HG02588 (cell line): Measurements from ENCODE around the gene TSPAN5.

ENCODE experiments used
- ATAC-seq: cut with Tn5 transposase; IDR thresholded peaks from one replicate; pipeline ENCODE4 v1.9.1; 2021; ENCODE audit warnings: mild to moderate bottlenecking, moderate library complexity; ENCODE audit not compliant: unreplicated experiment

TSPAN5 gene

GRCh38 chr4:98646422-98646821, 12.0 kb downstream of the TSPAN5 start:
- ATAC-seq, result no peak

GRCh38 chr4:98645527-98645926, 12.9 kb downstream of the TSPAN5 start:
- ATAC-seq, result no peak

GRCh38 chr4:98643755-98644154, 14.7 kb downstream of the TSPAN5 start:
- ATAC-seq, result no peak

GRCh38 chr4:98642991-98643426, 15.4 kb downstream of the TSPAN5 start:
- no peak for ATAC-seq

DNA sequence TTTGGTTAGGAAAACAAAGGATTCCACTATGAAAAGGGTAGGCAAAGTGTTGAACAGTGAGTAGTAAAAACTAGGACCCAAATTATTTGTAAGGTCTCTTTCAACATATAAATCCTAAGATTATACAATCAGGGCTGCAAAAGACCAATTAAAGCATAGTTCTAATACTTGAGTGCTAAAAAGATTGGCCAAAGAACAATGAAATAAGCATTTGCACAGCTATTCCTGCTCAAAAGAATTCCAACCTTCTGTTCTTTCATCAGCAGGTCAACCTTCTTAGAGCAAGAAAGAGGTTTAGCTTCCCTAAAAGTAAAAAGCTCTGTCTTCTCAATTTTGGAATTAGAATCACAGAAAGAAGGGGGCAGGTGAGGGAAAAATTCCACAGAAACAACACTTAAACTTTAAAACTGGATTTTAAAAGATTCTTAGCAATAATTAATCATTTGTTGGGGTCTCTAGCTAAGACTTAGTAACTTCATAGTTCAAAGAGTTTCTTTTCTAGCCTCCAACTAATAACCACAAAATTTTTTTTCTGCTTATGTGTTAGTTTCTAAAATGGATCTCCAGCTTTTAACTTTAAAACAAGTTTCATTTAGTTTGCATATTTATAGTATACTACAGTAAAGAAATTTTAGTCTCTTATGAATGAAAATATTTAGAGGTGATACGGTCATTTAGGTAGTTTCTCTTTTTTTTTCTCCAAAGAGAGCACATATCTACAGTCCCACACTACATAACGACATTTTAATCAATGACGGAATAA, 16.3 kb downstream of the TSPAN5 start:
- no peak for ATAC-seq

DNA sequence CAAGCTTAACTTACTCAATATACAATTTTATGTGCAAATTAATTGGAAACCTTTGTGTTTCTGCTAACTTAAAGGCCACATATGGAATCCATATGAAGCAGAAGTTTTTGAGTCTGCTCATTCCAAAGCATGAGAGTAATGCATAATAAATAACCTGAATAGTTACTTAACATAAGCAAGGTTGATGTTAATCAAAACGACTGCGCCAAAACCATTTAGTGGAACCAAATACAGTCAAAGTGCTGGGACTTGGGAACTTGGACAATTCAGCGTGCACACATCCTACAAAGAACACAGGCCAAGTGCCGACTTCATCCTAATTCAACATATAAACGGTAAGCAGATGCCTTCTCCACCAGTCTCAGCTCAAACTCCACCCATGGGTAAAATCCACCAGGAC, 17.0 kb downstream of the TSPAN5 start:
- no peak for ATAC-seq

DNA sequence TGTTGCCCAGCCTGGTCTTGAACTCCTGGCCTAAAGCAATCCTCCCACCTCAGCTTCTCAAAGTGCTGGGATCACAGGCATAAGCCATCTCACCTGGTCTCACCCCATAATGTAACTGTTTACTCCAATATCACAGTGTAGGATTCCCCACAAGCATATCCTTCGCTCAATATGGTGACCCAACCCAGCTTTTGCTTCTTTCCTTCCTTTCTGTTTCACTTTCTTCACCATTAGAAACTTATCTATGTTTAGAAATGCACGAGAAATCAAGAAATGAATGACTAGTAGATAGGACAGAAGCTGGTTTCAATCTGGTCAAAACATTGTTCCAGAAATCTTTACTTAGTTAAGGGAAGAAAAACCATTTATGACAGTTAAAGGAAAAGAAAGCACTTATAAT, 18.9 kb downstream of the TSPAN5 start:
- ATAC-seq, result peak; percentile 74

- ATAC-seq, result no peak
These were observed 19.3 kb downstream of the TSPAN5 start for GRCh38 chr4:98639108-98639507.

- ATAC-seq, result no peak
These were observed 19.8 kb downstream of the TSPAN5 start for GRCh38 chr4:98638661-98639060.

DNA sequence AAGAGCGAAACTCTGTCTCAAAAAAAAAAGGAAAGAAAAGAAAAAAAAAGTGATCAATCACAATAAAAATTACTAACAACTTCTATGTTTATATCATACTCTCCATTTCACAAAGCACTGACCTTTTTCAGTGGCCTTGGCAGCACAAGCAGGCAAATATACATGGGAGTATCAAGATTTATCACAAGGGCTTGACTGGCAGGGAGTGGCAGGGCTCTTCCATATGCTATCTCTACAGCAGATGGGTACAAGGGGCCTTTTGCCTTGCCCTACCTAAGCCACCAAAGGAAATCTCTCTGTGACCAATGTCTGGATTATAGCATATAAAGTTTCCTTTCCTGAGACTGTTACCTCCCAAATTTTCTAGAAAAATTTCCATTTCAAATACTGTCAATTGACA, 24.4 kb downstream of the TSPAN5 start:
- no peak for ATAC-seq

- ATAC-seq, result no peak
These were observed 25.3 kb downstream of the TSPAN5 start for GRCh38 chr4:98633159-98633558.

DNA sequence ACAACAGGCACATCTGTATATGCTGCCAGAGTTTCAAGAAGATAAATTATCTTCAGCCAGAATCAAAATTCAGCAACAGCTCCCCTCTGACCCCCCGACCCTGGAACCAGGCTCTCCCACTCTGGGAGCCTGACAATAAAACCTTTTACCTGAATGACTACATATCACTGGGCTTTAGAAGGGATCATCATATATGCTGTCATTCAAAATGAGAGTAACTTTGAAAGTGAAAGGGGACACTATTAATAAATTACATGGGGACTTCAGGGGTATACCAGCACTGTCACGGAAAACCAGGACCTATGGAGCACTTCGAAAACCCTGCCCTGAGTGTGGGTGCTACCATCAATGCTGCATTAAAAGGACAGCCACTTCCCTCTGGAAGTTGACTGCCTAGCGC, 26.2 kb downstream of the TSPAN5 start:
- ATAC-seq, result no peak

DNA sequence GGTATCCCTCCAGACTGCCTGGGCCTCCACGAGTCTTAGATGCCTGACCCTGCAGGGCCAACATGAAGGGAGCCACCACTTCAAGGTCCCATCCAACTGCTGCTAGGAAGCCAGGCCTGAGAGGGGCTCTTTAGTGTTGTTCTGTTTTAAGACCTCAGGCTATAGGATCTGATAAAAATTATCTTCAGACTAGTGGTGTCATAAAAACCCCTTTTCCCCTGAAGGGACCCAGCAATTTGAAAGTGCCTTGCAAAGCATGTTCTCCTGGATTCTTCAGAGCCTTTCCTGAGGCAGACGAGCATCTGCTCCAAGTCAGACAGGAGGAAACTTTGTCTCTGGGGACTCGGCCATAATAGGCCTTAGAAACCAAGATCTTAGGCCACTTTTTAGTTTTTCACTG, 26.9 kb downstream of the TSPAN5 start:
- no peak for ATAC-seq

- ATAC-seq, result no peak
These were observed 27.5 kb downstream of the TSPAN5 start for GRCh38 chr4:98630737-98631454.

DNA sequence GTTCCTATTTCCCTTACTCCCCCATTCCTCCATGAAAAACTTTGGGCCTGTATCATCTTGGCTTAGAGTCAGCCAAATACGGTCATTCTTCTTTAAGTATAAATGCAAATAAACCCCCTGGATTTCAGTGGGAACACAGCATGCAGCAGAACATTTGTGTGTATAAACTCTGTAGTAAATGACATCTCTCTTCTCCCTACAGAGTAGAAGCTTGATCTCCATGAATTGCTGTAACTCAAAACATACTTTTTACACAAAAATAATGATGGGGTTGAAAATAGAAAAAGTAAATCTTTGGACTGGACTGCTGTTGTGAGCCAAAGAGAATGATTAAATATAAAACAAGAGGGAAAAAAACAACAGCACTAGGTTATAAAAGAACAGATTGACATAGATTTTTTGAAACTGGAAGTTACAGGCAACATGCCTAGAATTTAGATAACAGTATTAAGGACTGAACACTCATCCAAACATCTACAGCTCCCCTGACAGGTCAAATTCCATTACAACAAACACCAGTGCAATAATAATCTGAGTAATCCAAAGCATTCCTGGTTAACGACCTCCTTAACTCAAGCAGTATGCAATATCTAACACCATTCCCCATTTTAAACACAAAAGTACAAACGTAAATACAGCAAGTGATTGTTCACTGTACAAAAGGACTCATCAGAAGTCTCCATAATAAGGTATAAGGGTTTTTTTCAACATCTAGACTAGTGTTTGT, 30.7 kb downstream of the TSPAN5 start:
- no peak for ATAC-seq

- ATAC-seq, result no peak
These were observed 32.1 kb downstream of the TSPAN5 start for GRCh38 chr4:98626350-98626749.

DNA sequence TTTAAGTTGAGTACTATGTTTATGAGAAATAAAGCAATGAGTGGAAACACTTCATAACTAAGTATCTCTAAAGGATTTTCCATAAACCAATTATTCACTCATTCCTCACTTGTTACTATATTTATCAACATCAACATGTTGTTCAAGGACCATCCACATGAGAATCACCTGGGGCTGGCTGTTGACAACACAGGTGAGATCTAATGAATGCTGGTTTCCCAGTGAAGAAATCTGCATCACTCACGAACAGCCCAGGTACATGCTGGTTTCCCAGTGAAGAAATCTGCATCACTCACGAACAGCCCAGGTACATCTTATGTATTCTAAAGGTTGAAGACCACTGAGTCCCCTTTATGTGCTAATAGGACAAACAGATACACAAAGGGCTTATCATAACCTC, 32.5 kb downstream of the TSPAN5 start:
- no peak for ATAC-seq

GRCh38 chr4:98625399-98625798, 33.0 kb downstream of the TSPAN5 start:
- ATAC-seq, result no peak

- ATAC-seq, result no peak
These were observed 33.8 kb downstream of the TSPAN5 start for GRCh38 chr4:98624642-98625041.

DNA sequence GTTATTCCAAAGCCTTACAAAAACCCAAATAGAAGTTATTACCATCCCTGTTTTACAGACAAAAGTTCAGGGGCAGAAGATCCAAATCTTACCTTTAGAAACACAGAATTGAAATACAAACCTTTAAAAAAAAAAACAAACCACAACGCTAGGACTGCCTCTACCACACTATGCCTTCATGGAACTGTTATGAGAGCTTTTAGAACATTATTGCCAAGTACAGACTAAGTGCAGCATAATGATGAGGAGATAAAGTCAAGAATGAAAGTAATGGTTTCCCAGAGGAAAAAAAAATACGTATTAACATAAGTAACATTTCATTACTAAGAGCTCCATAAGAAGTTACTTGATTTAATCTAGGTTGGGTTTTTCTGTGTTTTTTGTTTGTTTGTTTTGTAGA, 34.3 kb downstream of the TSPAN5 start:
- ATAC-seq, result no peak

- no peak for ATAC-seq
These were observed 35.1 kb downstream of the TSPAN5 start for GRCh38 chr4:98623126-98623802.
